AG20443 (cell line): ENCODE measurements around the gene ITK.

Experiments used
- DNase-seq: peaks from one replicate; pipeline ENCODE4 v3.0.0; 2012; ENCODE audit warnings: low spot score, mixed read lengths

Gene ITK

GRCh38 chr5:157180374-157181264 is at the start of gene ITK:
TSS of gene ITK (plus strand) at chr5:157180840. CDS start at chr5:157180978, 138 bp downstream.
- DNase-seq = no peak

GRCh38 chr5:157130925-157131324 is 49.7 kb upstream of the ITK start:
- DNase-seq = no peak

GRCh38 chr5:157132281-157132612 is 48.4 kb upstream of the ITK start:
- DNase-seq = no peak

GRCh38 chr5:157137691-157138090 is 42.9 kb upstream of the ITK start:
- no peak for DNase-seq

GRCh38 chr5:157142317-157143126 is 38.1 kb upstream of the ITK start, which contains the start of gene MED7:
TSS of gene MED7 (minus strand) at chr5:157142865. CDS start at chr5:157139431, 3,434 bp downstream.
- peak; percentile 98 for DNase-seq

- peak; percentile 83 for DNase-seq
These were observed 37.3 kb upstream of the ITK start for GRCh38 chr5:157143127-157143971.

GRCh38 chr5:157148734-157149615 is 31.7 kb upstream of the ITK start:
- peak; percentile 83 for DNase-seq

- DNase-seq = no peak
These were observed 29.6 kb upstream of the ITK start for GRCh38 chr5:157150995-157151394.

GRCh38 chr5:157155297-157155696 is 25.3 kb upstream of the ITK start:
- DNase-seq = no peak

GRCh38 chr5:157157293-157157891 is 23.2 kb upstream of the ITK start:
- no peak for DNase-seq

- no peak for DNase-seq
These were observed 21.4 kb upstream of the ITK start for GRCh38 chr5:157159209-157159751.

- no peak for DNase-seq
These were observed 20.6 kb upstream of the ITK start for GRCh38 chr5:157160001-157160400.

GRCh38 chr5:157161996-157162395 is 18.6 kb upstream of the ITK start:
- DNase-seq = no peak

- DNase-seq = no peak
These were observed 17.6 kb upstream of the ITK start for GRCh38 chr5:157162919-157163510.

- no peak for DNase-seq
These were observed 16.1 kb upstream of the ITK start for GRCh38 chr5:157164521-157164920.

- DNase-seq = no peak
These were observed 15.4 kb upstream of the ITK start for GRCh38 chr5:157165261-157165660.

GRCh38 chr5:157165668-157166067 is 15.0 kb upstream of the ITK start:
- DNase-seq = no peak

- no peak for DNase-seq
These were observed 14.1 kb upstream of the ITK start, which contains the start of gene GARIN3 for GRCh38 chr5:157166214-157167213. TSS of gene GARIN3 (minus strand) at chr5:157166264. CDS start at chr5:157166168, 96 bp downstream.

- peak; percentile 55 for DNase-seq
These were observed 13.4 kb upstream of the ITK start for GRCh38 chr5:157167214-157167621.
